GM23248 (cell line): ENCODE data around the gene BMP2K.

Source experiments
- EZH2 ChIP-seq: fragments of 200-600 bp; sonication (generic); IDR thresholded peaks from 2 replicates; pipeline ENCODE4 v1.6.1; 2018; ENCODE audit warnings: antibody characterized with exemption, mild to moderate bottlenecking; ENCODE audit not compliant: insufficient read depth, poor library complexity, severe bottlenecking
- EZH2phosphoT487 ChIP-seq: fragments of 200-600 bp; sonication (generic); IDR thresholded peaks from 2 replicates; pipeline ENCODE4 v1.6.1; 2018; ENCODE audit warnings: antibody characterized with exemption, moderate library complexity, mild to moderate bottlenecking, low read depth; ENCODE audit not compliant: insufficient read depth

DNA sequence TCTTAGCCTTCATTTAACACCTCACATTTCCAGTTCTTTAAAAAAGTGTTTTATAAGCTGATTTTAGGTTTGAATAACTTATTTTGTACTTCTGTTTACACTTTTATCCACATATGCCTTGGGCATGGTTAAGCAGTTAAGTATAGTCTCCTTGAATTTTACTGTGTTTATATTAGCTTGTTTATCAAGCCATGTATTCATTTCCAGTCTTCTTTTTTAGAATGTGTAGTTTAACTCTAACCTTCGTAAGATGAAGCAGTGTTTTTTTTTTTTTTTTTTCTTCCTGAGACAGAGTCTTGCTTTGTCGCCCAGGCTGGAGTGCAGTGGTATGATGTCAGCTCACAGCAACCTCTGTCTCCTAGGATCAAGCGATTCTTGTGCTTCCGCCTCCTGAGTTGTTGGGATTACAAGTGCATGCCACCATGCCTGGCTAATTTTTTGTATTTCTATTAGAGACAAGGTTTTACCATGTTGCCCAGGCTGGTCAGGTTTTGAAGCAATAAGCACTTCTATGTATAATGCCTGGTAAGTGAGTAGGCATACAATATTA lies 42.5 kb downstream of the BMP2K start:
- TF ChIP-seq EZH2 (no peak), EZH2phosphoT487 (no peak)
